Endothelial cell of umbilical vein (primary cell): ENCODE measurements around the gene SHISA7. TPM values are rescaled to one million over a fixed set of nuclear protein-coding genes. Genes with fewer than 3 reads are reported as not detected.

ENCODE experiments used
- BruUV-seq: library from RNA; stranded (reverse); fragments of 400-500 nt; replicated peaks from 2 replicates; lab custom pipeline; 2021; lab: Mats Ljungman, UMichigan
- CTCF ChIA-PET: fragments of 300-600, 350-600 bp; sonication (Branson Sonifier 250); formaldehyde crosslinking; loops from one replicate; lab custom pipeline; 2021; ENCODE audit warnings: antibody characterized with exemption, inconsistent platforms; lab: Charles Lee
- POLR2A ChIA-PET: fragments of 300-600, 350-600 bp; sonication (Branson Sonifier 250); formaldehyde crosslinking; loops from one replicate; lab custom pipeline; 2021; ENCODE audit warnings: antibody characterized with exemption, inconsistent platforms; lab: Charles Lee
- DNase-seq: peaks from one replicate; pipeline ENCODE4 v3.0.0-alpha.2; 2011; ENCODE audit warnings: low read depth, low spot score
- FAIRE-seq: peaks from 2 replicates; lab custom pipeline; 2011; peaks lifted over from hg19 to GRCh38; lab: Jason Lieb, UNC
- H2AFZ ChIP-seq: 2 replicates; pipeline ENCODE4 v1.6.0; 2012; ENCODE audit warnings: low read depth, low read length, control low read depth, inconsistent platforms
- H3K27ac ChIP-seq: 2 replicates; pipeline ENCODE4 v1.5.1; 2011; ENCODE audit warnings: low read depth, mild to moderate bottlenecking, control low read depth, low read length, moderate library complexity; ENCODE audit not compliant: insufficient read depth
- H3K27me3 ChIP-seq, 2 experiments: 2 replicates each; pipeline versions ENCODE4 v1.6.0 to v1.6.1; 2011; ENCODE audit warnings: low read length in 2 of 2, mixed read lengths in 1 of 2; ENCODE audit not compliant: control insufficient read depth in 2 of 2, insufficient read depth in 2 of 2
- H3K36me3 ChIP-seq, 2 experiments: 2 replicates in 1 of 2; 3 replicates in 1 of 2; pipeline ENCODE4 v1.5.1; 2011; ENCODE audit warnings: low read length in 2 of 2, mild to moderate bottlenecking in 1 of 2, moderate library complexity in 1 of 2; ENCODE audit not compliant: control insufficient read depth in 2 of 2, insufficient read depth in 2 of 2; ENCODE audit errors: extremely low read depth in 1 of 2
- H3K4me1 ChIP-seq: 3 replicates; pipeline ENCODE4 v1.5.1; 2011; ENCODE audit warnings: mild to moderate bottlenecking, low read length; ENCODE audit not compliant: control insufficient read depth, insufficient read depth; ENCODE audit errors: extremely low read depth
- H3K4me2 ChIP-seq: 2 replicates; pipeline ENCODE4 v1.6.1; 2011; ENCODE audit warnings: low read length, control low read depth, mixed read lengths; ENCODE audit not compliant: insufficient read depth
- H3K4me3 ChIP-seq, 3 experiments: fragments of 200-600 bp in 1 of 3; sonication (generic), shearing (Covaris generic) in 1 of 3; replicated peaks in 1 of 3; 2 replicates each; pipeline ENCODE4 v1.5.1; 2011 to 2016; ENCODE audit warnings: control low read depth in 3 of 3, low read length in 3 of 3, mild to moderate bottlenecking in 2 of 3, inconsistent platforms in 1 of 3, low read depth in 1 of 3, moderate library complexity in 1 of 3; ENCODE audit not compliant: insufficient read depth in 1 of 3
- H3K79me2 ChIP-seq: 2 replicates; pipeline ENCODE4 v1.6.0; 2012; ENCODE audit warnings: low read length, inconsistent platforms; ENCODE audit not compliant: control insufficient read depth, insufficient read depth
- H3K9ac ChIP-seq: replicated peaks from 2 replicates; pipeline ENCODE3; 2011; ENCODE audit warnings: low read length, control low read depth; ENCODE audit not compliant: insufficient read depth; ENCODE audit errors: extremely low read depth
- H3K9me1 ChIP-seq: replicated peaks from 3 replicates; pipeline ENCODE4 v1.6.0; 2011; ENCODE audit warnings: mild to moderate bottlenecking, low read length; ENCODE audit not compliant: control insufficient read depth, insufficient read depth; ENCODE audit errors: extremely low read depth
- H3K9me3 ChIP-seq: replicated peaks from 2 replicates; pipeline ENCODE4 v1.5.1; 2012; ENCODE audit warnings: low read length, inconsistent platforms; ENCODE audit not compliant: control insufficient read depth, insufficient read depth
- H4K20me1 ChIP-seq: replicated peaks from 2 replicates; pipeline ENCODE3; 2011; ENCODE audit warnings: mild to moderate bottlenecking, low read length; ENCODE audit not compliant: control insufficient read depth, insufficient read depth; ENCODE audit errors: extremely low read depth
- CTCF ChIP-seq, 2 donors: IDR thresholded peaks; 1 replicate in 1 of 2; 2 replicates in 1 of 2; pipeline ENCODE4 v1.5.1; 2011; ENCODE audit warnings: low read length in 2 of 2, mild to moderate bottlenecking in 2 of 2, moderate library complexity in 2 of 2, control low read depth in 1 of 2, inconsistent platforms in 1 of 2, low read depth in 1 of 2; ENCODE audit not compliant: insufficient read depth in 1 of 2; ENCODE audit errors: extremely low read depth in 1 of 2
- EZH2 ChIP-seq: IDR thresholded peaks from 2 replicates; pipeline ENCODE4 v1.6.1; 2012; ENCODE audit warnings: borderline replicate concordance, low read depth, mild to moderate bottlenecking, moderate library complexity, low read length, inconsistent platforms; ENCODE audit not compliant: severe bottlenecking
- FOS ChIP-seq: IDR thresholded peaks from 2 replicates; pipeline ENCODE4 v1.6.1; 2011; ENCODE audit warnings: mild to moderate bottlenecking, low read length, moderate library complexity, borderline replicate concordance; ENCODE audit not compliant: insufficient read depth
- GATA2 ChIP-seq: IDR thresholded peaks from 2 replicates; pipeline ENCODE4 v1.7.0; 2011; ENCODE audit warnings: low read depth, mild to moderate bottlenecking, moderate library complexity, mixed read lengths, low read length; ENCODE audit not compliant: insufficient read length, insufficient read depth
- JUN ChIP-seq: IDR thresholded peaks from 2 replicates; pipeline ENCODE4 v1.6.1; 2011; ENCODE audit warnings: borderline replicate concordance, low read depth; ENCODE audit not compliant: insufficient read length, insufficient read depth
- MAX ChIP-seq: IDR thresholded peaks from 2 replicates; pipeline ENCODE4 v1.6.1; 2011; ENCODE audit not compliant: insufficient read depth, insufficient read length
- MYC ChIP-seq: IDR thresholded peaks from one replicate; pipeline ENCODE4 v1.6.1; 2011; ENCODE audit warnings: mild to moderate bottlenecking, low read depth, low read length
- POLR2A ChIP-seq: IDR thresholded peaks from 2 replicates; pipeline ENCODE4 v1.6.1; 2012; ENCODE audit warnings: low read depth, mild to moderate bottlenecking, control low read depth, low read length
- POLR2AphosphoS5 ChIP-seq: IDR thresholded peaks from 2 replicates; pipeline ENCODE4 v1.6.1; 2012; ENCODE audit warnings: low read depth, mild to moderate bottlenecking, control low read depth, low read length, moderate library complexity; ENCODE audit not compliant: insufficient read depth
- dilution Hi-C: fragments of 300-500 bp; cut with MboI; formaldehyde crosslinking; loops from one replicate; pipeline ENCODE4 v1.15.0; 2019; ENCODE audit warnings: low sequenced_read_pairs; ENCODE audit not compliant: extremely low pct_ligation_motif_present
- intact Hi-C: fragments of 100-400 bp; cut with micrococcal nuclease; formaldehyde crosslinking; loops from one replicate; pipeline ENCODE4 v1.10.0; 2022
- polyA plus RNA-seq, 4 experiments: library from polyadenylated mRNA; depleted of rRNA in 3 of 4; stranded (reverse) in 3 of 4; unstranded in 1 of 4; fragments of >200 nt; gene quantifications; 2 replicates each; pipeline versions ENCODE4 v1.2.1 to v1.2.3, GENCODE V29; 2011 to 2012; ENCODE audit warnings: missing spikeins in 1 of 4
- total RNA-seq: library from RNA; stranded (reverse); gene quantifications from 2 replicates; pipeline ENCODE4 v1.2.3, GENCODE V29; 2021

SHISA7 gene
- total and polyA plus RNA-seq, 2 donors (not counting 3 experiments of a cell fraction or from before 2014, with no cell fraction given) = not detected

GRCh38 chr19:55463583-55464031, 20.5 kb upstream of the SHISA7 start:
- H3K4me3 ChIP-seq = no peak overlapping the region
- TF ChIP-seq MYC (no peak), CTCF (IDR thresholded peaks at IDR 0.05; ENCODE audit: extremely low read depth in 1 of 2, insufficient read depth in 1 of 2, low read depth in 1 of 2, low read length in 2 of 2) (no peak), POLR2A (no peak), JUN (no peak)
- H3K4me1 ChIP-seq = peaks cover 13% of the 10 kb centered on the region
- intact Hi-C loops = loop anchor here (5.0 kb wide), 1 partner anchor 144 kb away; the partner anchor contains the start of gene ZNF865
- DNase-seq (no peak), FAIRE-seq (no peak)
- dilution Hi-C loops = no loop called here
- H4K20me1 ChIP-seq = no peaks in the 10 kb centered on the region
- no peaks in the 10 kb centered on the region for H3K36me3 ChIP-seq
- H3K9ac ChIP-seq = no peak overlapping the region
- POLR2A ChIA-PET = no interaction called here
- H3K9me3 ChIP-seq = no peaks in the 10 kb centered on the region
- CTCF ChIA-PET = no interaction called here
- no peaks in the 10 kb centered on the region for H3K9me1 ChIP-seq
- H3K27me3 ChIP-seq = no peaks in the 10 kb centered on the region
- no peak overlapping the region for H3K4me2 ChIP-seq
- no peak overlapping the region for H2AFZ ChIP-seq
- H3K79me2 ChIP-seq = no peaks in the 10 kb centered on the region
- no TSS peak for BruUV-seq
- H3K27ac ChIP-seq = no peak overlapping the region

GRCh38 chr19:55462722-55463121, 19.6 kb upstream of the SHISA7 start:
- no peak overlapping the region for H3K27ac ChIP-seq
- no peaks in the 10 kb centered on the region for H4K20me1 ChIP-seq
- ChIA-PET POLR2A (interaction anchor here (0.6 kb wide), 1 partner anchor 9 kb away, joined by 5 read pairs; no protein-coding TSS in a partner anchor), CTCF (interaction anchor here (1.5 kb wide), 1 partner anchor 11 kb away, joined by 4 read pairs; no protein-coding TSS in a partner anchor)
- no peak for DNase-seq
- no peaks in the 10 kb centered on the region for H3K27me3 ChIP-seq
- H3K4me1 ChIP-seq = peaks cover 13% of the 10 kb centered on the region
- H3K9me3 ChIP-seq = no peaks in the 10 kb centered on the region
- no peak overlapping the region for H3K4me2 ChIP-seq
- no peak overlapping the region for H3K9ac ChIP-seq
- no peak for FAIRE-seq
- TF ChIP-seq POLR2AphosphoS5 (no peak), MAX (no peak), JUN (no peak), FOS (no peak), GATA2 (no peak), POLR2A (no peak), MYC (no peak), CTCF (IDR thresholded peaks at IDR 0.05; ENCODE audit: extremely low read depth in 1 of 2, insufficient read depth in 1 of 2, low read depth in 1 of 2, low read length in 2 of 2) (no peak), EZH2 (no peak)
- intact Hi-C loops = loop anchor here (5.0 kb wide), 1 partner anchor 145 kb away; the partner anchor contains the start of gene ZNF865
- H3K9me1 ChIP-seq = no peaks in the 10 kb centered on the region
- BruUV-seq = no TSS peak
- dilution Hi-C loops = no loop called here
- no peaks in the 10 kb centered on the region for H3K79me2 ChIP-seq
- no peak overlapping the region for H2AFZ ChIP-seq
- H3K36me3 ChIP-seq = no peaks in the 10 kb centered on the region
- H3K4me3 ChIP-seq = no peak overlapping the region
